Lung (tissue), 12 donors: ENCODE results near the gene SMCO4. TPM values are rescaled to one million over a fixed set of nuclear protein-coding genes. Genes with fewer than 3 reads are reported as not detected.

Experiments
- ATAC-seq: fragments of 200-7000 bp; cut with Tn5 transposase; one replicate; pipeline ENCODE4 v1.9.1; 2020; ENCODE audit warnings: moderate number of reproducible peaks; ENCODE audit not compliant: insufficient read depth, low FRiP score
- DNase-seq, 3 donors: peaks; one replicate each; pipeline ENCODE4 v3.0.0-alpha.2; 2013 to 2017
- H3K27ac ChIP-seq, 2 donors: one replicate each; pipeline ENCODE4 v1.5.1; 2013; ENCODE audit warnings: mild to moderate bottlenecking in 2 of 2, moderate library complexity in 2 of 2, control low read depth in 1 of 2, inconsistent platforms in 1 of 2, low read depth in 1 of 2, low read length in 1 of 2
- H3K27me3 ChIP-seq, 3 donors: one replicate each; pipeline ENCODE4 v1.5.1; 2013; ENCODE audit warnings: low read length in 2 of 3; ENCODE audit not compliant: control insufficient read depth in 3 of 3, insufficient read depth in 3 of 3
- H3K36me3 ChIP-seq, 4 donors: one replicate each; pipeline ENCODE4 v1.5.1; 2013; ENCODE audit warnings: low read length in 4 of 4, mild to moderate bottlenecking in 1 of 4, moderate library complexity in 1 of 4; ENCODE audit not compliant: control insufficient read depth in 4 of 4, insufficient read depth in 4 of 4
- H3K4me1 ChIP-seq, 5 donors: one replicate each; pipeline ENCODE4 v1.5.1; 2013; ENCODE audit warnings: low read length in 5 of 5, mild to moderate bottlenecking in 2 of 5, moderate library complexity in 1 of 5; ENCODE audit not compliant: control insufficient read depth in 5 of 5, insufficient read depth in 5 of 5
- H3K4me3 ChIP-seq: one replicate; pipeline ENCODE4 v1.5.1; 2013; ENCODE audit warnings: mild to moderate bottlenecking, control low read depth, moderate library complexity
- H3K9ac ChIP-seq, 2 donors: one replicate each; pipeline ENCODE4 v1.5.1; 2013; ENCODE audit warnings: low read length in 2 of 2, control low read depth in 1 of 2; ENCODE audit not compliant: insufficient read depth in 1 of 2
- H3K9me3 ChIP-seq, 4 donors: one replicate each; pipeline ENCODE4 v1.5.1; 2013; ENCODE audit warnings: low read length in 3 of 4, mild to moderate bottlenecking in 1 of 4, moderate library complexity in 1 of 4; ENCODE audit not compliant: control insufficient read depth in 4 of 4, insufficient read depth in 3 of 4
- WGBS, 2 donors: extraction: QIAGEN DNeasy Blood & Tissue Kit; methylation state at CpG; one replicate each; pipeline ENCODE4 v1.1.7; 2013; 5-methylcytosine and 5-hydroxymethylcytosine counted together
- polyA plus RNA-seq, 2 donors: library from polyadenylated mRNA; stranded (reverse); fragments of 200-250 nt; gene quantifications; one replicate each; pipeline ENCODE4 v1.2.1, GENCODE V29; 2013
- total RNA-seq, 2 donors: library from RNA; depleted of rRNA in 1 of 2; stranded (reverse); fragments of >200 nt in 1 of 2; gene quantifications; one replicate each; pipeline ENCODE4 v1.2.1, GENCODE V29; 2014 to 2021
- TF ChIP-seq, protein P1 (sequence below): IDR thresholded peaks from 2 replicates; pipeline ENCODE4 v1.5.1; 2012; ENCODE audit warnings: mild to moderate bottlenecking; ENCODE audit errors: control extremely low read depth, extremely low read depth
- donor health status: control.
- donor health status: control.
- donor health status: Bipolar disorder and iron deficiency.
- donor health status: healthy.
- donor health status: DM: yes; HTN: yes; CAD: no.

The SMCO4 gene
- total and polyA plus RNA-seq, 4 donors: 27.0 to 132 (median 43.6) TPM

GRCh38 chr11:93530468-93530826 lies 12.7 kb downstream of the SMCO4 start:
- 72% methylated on average over 1 of the region's 1 CpG for WGBS, 2 donors
- TF ChIP-seq, protein P1, sequence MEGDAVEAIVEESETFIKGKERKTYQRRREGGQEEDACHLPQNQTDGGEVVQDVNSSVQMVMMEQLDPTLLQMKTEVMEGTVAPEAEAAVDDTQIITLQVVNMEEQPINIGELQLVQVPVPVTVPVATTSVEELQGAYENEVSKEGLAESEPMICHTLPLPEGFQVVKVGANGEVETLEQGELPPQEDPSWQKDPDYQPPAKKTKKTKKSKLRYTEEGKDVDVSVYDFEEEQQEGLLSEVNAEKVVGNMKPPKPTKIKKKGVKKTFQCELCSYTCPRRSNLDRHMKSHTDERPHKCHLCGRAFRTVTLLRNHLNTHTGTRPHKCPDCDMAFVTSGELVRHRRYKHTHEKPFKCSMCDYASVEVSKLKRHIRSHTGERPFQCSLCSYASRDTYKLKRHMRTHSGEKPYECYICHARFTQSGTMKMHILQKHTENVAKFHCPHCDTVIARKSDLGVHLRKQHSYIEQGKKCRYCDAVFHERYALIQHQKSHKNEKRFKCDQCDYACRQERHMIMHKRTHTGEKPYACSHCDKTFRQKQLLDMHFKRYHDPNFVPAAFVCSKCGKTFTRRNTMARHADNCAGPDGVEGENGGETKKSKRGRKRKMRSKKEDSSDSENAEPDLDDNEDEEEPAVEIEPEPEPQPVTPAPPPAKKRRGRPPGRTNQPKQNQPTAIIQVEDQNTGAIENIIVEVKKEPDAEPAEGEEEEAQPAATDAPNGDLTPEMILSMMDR: no peak
- Histone ChIP-seq H3K36me3 (no peaks in the 10 kb centered on the region), H3K9ac (peak overlapping the region in 1 of 2 donors; percentile 23), H3K9me3 (no peaks in the 10 kb centered on the region), H3K4me3 (no peak overlapping the region), H3K27ac (peak overlapping the region; percentile 22 to 59), H3K4me1 (peaks cover 11 to 42% (median 31%) of the 10 kb centered on the region in 5 donors), H3K27me3 (no peaks in the 10 kb centered on the region)
- DNase-seq: no peak
- no peak for ATAC-seq

- Histone ChIP-seq H3K4me1 (peaks cover 11 to 47% (median 31%) of the 10 kb centered on the region in 5 donors), H3K27ac (peak overlapping the region; percentile 64 to 67), H3K4me3 (no peak overlapping the region), H3K27me3 (no peaks in the 10 kb centered on the region), H3K9me3 (no peaks in the 10 kb centered on the region), H3K36me3 (no peaks in the 10 kb centered on the region), H3K9ac (no peak overlapping the region)
- ATAC-seq (peak; percentile 43), DNase-seq (no peak)
- TF ChIP-seq, protein P1: no peak
- WGBS, 2 donors: 38 to 56% methylated on average over 9 of the region's 9 CpGs
Measured at GRCh38 chr11:93529707-93530467, 13.3 kb downstream of the SMCO4 start.

- Histone ChIP-seq H3K4me1 (peaks cover 11 to 55% (median 32%) of the 10 kb centered on the region in 5 donors), H3K4me3 (no peak overlapping the region), H3K9ac (no peak overlapping the region)
Measured at GRCh38 chr11:93528757-93529645, 14.2 kb downstream of the SMCO4 start.

More at GRCh38 chr11:93528757-93529645, 14.2 kb downstream of the SMCO4 start:
- Histone ChIP-seq H3K27me3 (no peaks in the 10 kb centered on the region), H3K27ac (peak overlapping the region; percentile 64 to 67), H3K36me3 (no peaks in the 10 kb centered on the region), H3K9me3 (no peaks in the 10 kb centered on the region)
- DNase-seq (peak; percentile 28 to 63 (median 51)), ATAC-seq (no peak)
- whole genome bisulfite sequencing, 2 donors: 52 to 58% methylated on average over 10 of the region's 10 CpGs
- TF ChIP-seq, protein P1: no peak
